ENCODE results near the gene JDP2. TPM values are rescaled to one million over a fixed set of nuclear protein-coding genes. Genes with fewer than 3 reads are reported as not detected.

The JDP2 gene
- total and polyA plus RNA-seq, 8 donors = 6.6 to 25.8 (median 11.3) TPM

- Histone ChIP-seq H3K9me3 (no peaks in the 10 kb centered on the region), H3K27me3 (no peaks in the 10 kb centered on the region), H3K4me3 (no peak overlapping the region), H3K36me3 (no peaks in the 10 kb centered on the region), H3K4me1 (peaks cover 49 to 81% (median 67%) of the 10 kb centered on the region in 3 donors), H3K27ac (peak overlapping the region; percentile 20 to 63 (median 52))
- intact Hi-C loops (cut with DNase I) = no loop called here
- TF ChIP-seq CTCF (IDR thresholded peaks at IDR 0.05) = no peak
- 58 to 61% methylated on average over 14 of the region's 14 CpGs for WGBS, 2 donors
- DNase-seq = peak in 4 of 6 donors; percentile 50 to 70 (median 63)
- ATAC-seq = peak; percentile 9 to 19 (median 14)
- FAIRE-seq = no peak
These were observed 25.3 kb downstream of the JDP2 start for GRCh38 chr14:75452900-75453816.

GRCh38 chr14:75453817-75454434 is 26.1 kb downstream of the JDP2 start:
- no peak for FAIRE-seq
- TF ChIP-seq CTCF (IDR thresholded peaks at IDR 0.05) = no peak

GRCh38 chr14:75454963-75455546 is 27.2 kb downstream of the JDP2 start:
- H3K36me3 ChIP-seq = no peaks in the 10 kb centered on the region
- peaks cover 43 to 83% (median 67%) of the 10 kb centered on the region in 3 donors for H3K4me1 ChIP-seq
- FAIRE-seq = no peak
- no peak overlapping the region for H3K4me3 ChIP-seq
- H3K27ac ChIP-seq = peak overlapping the region in 2 of 4 donors; percentile 3 to 22
- no peak for TF ChIP-seq CTCF (IDR thresholded peaks at IDR 0.05)
- 38 to 42% methylated on average over 12 of the region's 12 CpGs for WGBS, 2 donors
- ATAC-seq = no peak
- no peaks in the 10 kb centered on the region for H3K9me3 ChIP-seq
- H3K27me3 ChIP-seq = no peaks in the 10 kb centered on the region
- DNase-seq = peak in 4 of 6 donors; percentile 69 to 88 (median 76)
- intact Hi-C loops (cut with DNase I) = no loop called here

More at GRCh38 chr14:75453817-75454434, 26.1 kb downstream of the JDP2 start:
- Histone ChIP-seq H3K27me3 (no peaks in the 10 kb centered on the region), H3K9me3 (no peaks in the 10 kb centered on the region), H3K4me3 (no peak overlapping the region), H3K4me1 (peaks cover 46 to 83% (median 71%) of the 10 kb centered on the region in 3 donors), H3K36me3 (no peaks in the 10 kb centered on the region), H3K27ac (peak overlapping the region; percentile 20 to 63 (median 52))
- DNase-seq (no peak), ATAC-seq (no peak)
- WGBS, 2 donors = 84% methylated on average over 14 of the region's 14 CpGs
- intact Hi-C loops (cut with DNase I) = no loop called here

- H3K4me3 ChIP-seq = no peak overlapping the region
- H3K36me3 ChIP-seq = peaks cover 0 to under 1% (median 0%) of the 10 kb centered on the region in 3 donors
- H3K27me3 ChIP-seq = no peaks in the 10 kb centered on the region
- ATAC-seq = no peak
- H3K9me3 ChIP-seq = no peaks in the 10 kb centered on the region
- FAIRE-seq = no peak
- intact Hi-C loops (cut with DNase I) = no loop called here
- H3K4me1 ChIP-seq = peaks cover 36 to 71% (median 56%) of the 10 kb centered on the region in 3 donors
- no peak for TF ChIP-seq CTCF (IDR thresholded peaks at IDR 0.05)
- peak overlapping the region in 3 of 4 donors; percentile 3 to 53 (median 22) for H3K27ac ChIP-seq
- no peak for DNase-seq
- WGBS, 2 donors = 71% methylated on average over 16 of the region's 16 CpGs
These were observed 28.5 kb downstream of the JDP2 start for GRCh38 chr14:75456069-75456996.
